IMR-90 (cell line): ENCODE results near the gene DBNDD2.

ENCODE experiments used
- BHLHE40 ChIP-seq: fragments of 150-350 bp; IDR thresholded peaks from 2 replicates; pipeline ENCODE4 v1.6.1; 2016; ENCODE audit warnings: mild to moderate bottlenecking, low read depth, low read length
- CEBPB ChIP-seq: IDR thresholded peaks from 2 replicates; pipeline ENCODE4 v1.6.1; 2012; ENCODE audit warnings: low read depth, low read length, improper control_type of control experiment
- CHD1 ChIP-seq: IDR thresholded peaks from 2 replicates; pipeline ENCODE4 v1.6.1; 2012; ENCODE audit warnings: low read depth, low read length, improper control_type of control experiment
- MAFK ChIP-seq: IDR thresholded peaks from 2 replicates; pipeline ENCODE4 v1.6.1; 2012; ENCODE audit warnings: low read depth, low read length, improper control_type of control experiment
- MAZ ChIP-seq: IDR thresholded peaks from 2 replicates; pipeline ENCODE4 v1.6.1; 2012; ENCODE audit warnings: low read depth, mild to moderate bottlenecking, low read length, improper control_type of control experiment, moderate library complexity, borderline replicate concordance
- POLR2A ChIP-seq: IDR thresholded peaks from 2 replicates; pipeline ENCODE4 v1.6.1; 2012; ENCODE audit warnings: mild to moderate bottlenecking, low read depth, low read length
- RFX5 ChIP-seq: IDR thresholded peaks from 2 replicates; pipeline ENCODE4 v1.8.0; 2012; ENCODE audit warnings: low read depth, mild to moderate bottlenecking, low read length, moderate library complexity
- SMC3 ChIP-seq: fragments of 150-350 bp; IDR thresholded peaks from 2 replicates; pipeline ENCODE4 v1.6.1; 2016; ENCODE audit warnings: low read depth, mild to moderate bottlenecking, antibody characterized with exemption, low read length, moderate library complexity
- USF2 ChIP-seq: fragments of 150-350 bp; IDR thresholded peaks from 2 replicates; pipeline ENCODE4 v1.6.1; 2017; ENCODE audit warnings: mild to moderate bottlenecking, antibody characterized with exemption, low read length, low read depth
- TF ChIP-seq, protein P1 (sequence below): conservative IDR thresholded peaks from 2 replicates; pipeline ENCODE4 v1.5.1; 2012; ENCODE audit warnings: mild to moderate bottlenecking, low read depth, low read length, improper control_type of control experiment
- TF ChIP-seq, protein P2 (sequence below): fragments of 150-350 bp; IDR thresholded peaks from 2 replicates; pipeline ENCODE4 v1.6.1; 2016; ENCODE audit warnings: low read depth, mild to moderate bottlenecking, low read length, moderate library complexity, borderline replicate concordance

GRCh38 chr20:45425561-45425960 lies 17.5 kb downstream of the DBNDD2 start:
- TF ChIP-seq, protein P1, sequence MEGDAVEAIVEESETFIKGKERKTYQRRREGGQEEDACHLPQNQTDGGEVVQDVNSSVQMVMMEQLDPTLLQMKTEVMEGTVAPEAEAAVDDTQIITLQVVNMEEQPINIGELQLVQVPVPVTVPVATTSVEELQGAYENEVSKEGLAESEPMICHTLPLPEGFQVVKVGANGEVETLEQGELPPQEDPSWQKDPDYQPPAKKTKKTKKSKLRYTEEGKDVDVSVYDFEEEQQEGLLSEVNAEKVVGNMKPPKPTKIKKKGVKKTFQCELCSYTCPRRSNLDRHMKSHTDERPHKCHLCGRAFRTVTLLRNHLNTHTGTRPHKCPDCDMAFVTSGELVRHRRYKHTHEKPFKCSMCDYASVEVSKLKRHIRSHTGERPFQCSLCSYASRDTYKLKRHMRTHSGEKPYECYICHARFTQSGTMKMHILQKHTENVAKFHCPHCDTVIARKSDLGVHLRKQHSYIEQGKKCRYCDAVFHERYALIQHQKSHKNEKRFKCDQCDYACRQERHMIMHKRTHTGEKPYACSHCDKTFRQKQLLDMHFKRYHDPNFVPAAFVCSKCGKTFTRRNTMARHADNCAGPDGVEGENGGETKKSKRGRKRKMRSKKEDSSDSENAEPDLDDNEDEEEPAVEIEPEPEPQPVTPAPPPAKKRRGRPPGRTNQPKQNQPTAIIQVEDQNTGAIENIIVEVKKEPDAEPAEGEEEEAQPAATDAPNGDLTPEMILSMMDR = no peak
- TF ChIP-seq CEBPB = no peak
- TF ChIP-seq POLR2A = no peak
- TF ChIP-seq, protein P2, sequence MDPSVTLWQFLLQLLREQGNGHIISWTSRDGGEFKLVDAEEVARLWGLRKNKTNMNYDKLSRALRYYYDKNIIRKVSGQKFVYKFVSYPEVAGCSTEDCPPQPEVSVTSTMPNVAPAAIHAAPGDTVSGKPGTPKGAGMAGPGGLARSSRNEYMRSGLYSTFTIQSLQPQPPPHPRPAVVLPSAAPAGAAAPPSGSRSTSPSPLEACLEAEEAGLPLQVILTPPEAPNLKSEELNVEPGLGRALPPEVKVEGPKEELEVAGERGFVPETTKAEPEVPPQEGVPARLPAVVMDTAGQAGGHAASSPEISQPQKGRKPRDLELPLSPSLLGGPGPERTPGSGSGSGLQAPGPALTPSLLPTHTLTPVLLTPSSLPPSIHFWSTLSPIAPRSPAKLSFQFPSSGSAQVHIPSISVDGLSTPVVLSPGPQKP = no peak
- TF ChIP-seq MAFK = no peak
- TF ChIP-seq BHLHE40 = no peak
- TF ChIP-seq CHD1 = no peak
- no peak for TF ChIP-seq RFX5
- TF ChIP-seq USF2 = no peak
- TF ChIP-seq SMC3 = no peak
- TF ChIP-seq MAZ = no peak
